Neural crest cell (in vitro differentiated cells): ENCODE data around the gene PRAMEF20. TPM values are rescaled to one million over a fixed set of nuclear protein-coding genes. Genes with fewer than 3 reads are reported as not detected.

ENCODE experiments used
- DNase-seq: peaks from one replicate; pipeline ENCODE4 v3.0.0; 2021; ENCODE audit warnings: low read depth, mixed read lengths, low spot score
- H3K27ac Mint-ChIP-seq: one replicate; pipeline ENCODE4 v1.8.0; 2021; ENCODE audit warnings: mild to moderate bottlenecking, mixed read lengths; ENCODE audit not compliant: unreplicated experiment
- H3K27me3 Mint-ChIP-seq: 2 replicates; pipeline ENCODE4 v1.8.0; 2021; ENCODE audit warnings: low read depth, mild to moderate bottlenecking, mixed read lengths
- H3K36me3 Mint-ChIP-seq: 2 replicates; pipeline ENCODE4 v1.8.0; 2021; ENCODE audit warnings: low read depth, mild to moderate bottlenecking, mixed read lengths
- H3K4me1 Mint-ChIP-seq: 2 replicates; pipeline ENCODE4 v1.8.0; 2021; ENCODE audit warnings: mixed read lengths
- H3K4me3 Mint-ChIP-seq: one replicate; pipeline ENCODE4 v1.8.0; 2021; ENCODE audit warnings: mild to moderate bottlenecking, mixed read lengths
- H3K9me3 Mint-ChIP-seq: 2 replicates; pipeline ENCODE4 v1.8.0; 2021; ENCODE audit warnings: mixed read lengths
- CTCF ChIP-seq: fragments of 200-600 bp; sonication (generic); conservative IDR thresholded peaks from 2 replicates; pipeline ENCODE4 v1.5.0; 2021; ENCODE audit warnings: antibody characterized with exemption, mild to moderate bottlenecking
- total RNA-seq: library from RNA; stranded (reverse); gene quantifications from 2 replicates; pipeline ENCODE4 v1.2.1, GENCODE V29; 2021

The PRAMEF20 gene
- total RNA-seq, 1 donor from 2014 or later = not detected

GRCh38 chr1:13443335-13443979, 33.2 kb downstream of the PRAMEF20 start:
- H3K36me3 Mint-ChIP-seq = no peaks in the 10 kb centered on the region
- H3K27me3 Mint-ChIP-seq = peaks cover 3% of the 10 kb centered on the region
- H3K4me1 Mint-ChIP-seq = peaks cover 5% of the 10 kb centered on the region
- H3K9me3 Mint-ChIP-seq = no peaks in the 10 kb centered on the region
- no peak for DNase-seq
- TF ChIP-seq CTCF = no peak
- H3K27ac Mint-ChIP-seq = no peak overlapping the region
- H3K4me3 Mint-ChIP-seq = no peak overlapping the region

GRCh38 chr1:13450204-13450603, 40.0 kb downstream of the PRAMEF20 start:
- H3K9me3 Mint-ChIP-seq = no peaks in the 10 kb centered on the region
- no peak for TF ChIP-seq CTCF

GRCh38 chr1:13451399-13451965, 41.2 kb downstream of the PRAMEF20 start:
- no peaks in the 10 kb centered on the region for H3K9me3 Mint-ChIP-seq
- no peak overlapping the region for H3K27ac Mint-ChIP-seq

More at GRCh38 chr1:13450204-13450603, 40.0 kb downstream of the PRAMEF20 start:
- Mint-ChIP-seq H3K27me3 (peaks cover 10% of the 10 kb centered on the region), H3K27ac (no peak overlapping the region), H3K4me3 (no peak overlapping the region), H3K4me1 (no peaks in the 10 kb centered on the region), H3K36me3 (no peaks in the 10 kb centered on the region)
- no peak for DNase-seq

GRCh38 chr1:13456904-13457532, 46.8 kb downstream of the PRAMEF20 start:
- H3K4me3 Mint-ChIP-seq = no peak overlapping the region
- no peak for DNase-seq
- no peaks in the 10 kb centered on the region for H3K36me3 Mint-ChIP-seq
- peaks cover 53% of the 10 kb centered on the region for H3K27me3 Mint-ChIP-seq
- H3K4me1 Mint-ChIP-seq = no peaks in the 10 kb centered on the region
- no peak for TF ChIP-seq CTCF
- H3K9me3 Mint-ChIP-seq = no peaks in the 10 kb centered on the region
- H3K27ac Mint-ChIP-seq = no peak overlapping the region

More at GRCh38 chr1:13451399-13451965, 41.2 kb downstream of the PRAMEF20 start:
- no peak for TF ChIP-seq CTCF
- Mint-ChIP-seq H3K27me3 (peaks cover 18% of the 10 kb centered on the region), H3K4me1 (no peaks in the 10 kb centered on the region), H3K36me3 (no peaks in the 10 kb centered on the region), H3K4me3 (no peak overlapping the region)
- DNase-seq = no peak

GRCh38 chr1:13461977-13462376, 51.7 kb downstream of the PRAMEF20 start:
- Mint-ChIP-seq H3K27me3 (peaks cover 72% of the 10 kb centered on the region), H3K4me1 (no peaks in the 10 kb centered on the region), H3K9me3 (no peaks in the 10 kb centered on the region), H3K27ac (no peak overlapping the region), H3K36me3 (no peaks in the 10 kb centered on the region), H3K4me3 (no peak overlapping the region)
- TF ChIP-seq CTCF = no peak
- DNase-seq = no peak
